WERI-Rb-1 (cell line): Measurements from ENCODE around the gene PRRT4.

Experiments used
- DNase-seq: peaks from one replicate; pipeline ENCODE4 v3.0.0-alpha.2; 2020
- H3K27ac ChIP-seq: fragments of 250-450 bp; sonication (Bioruptor Pico); 2 replicates; pipeline ENCODE4 v1.5.1; 2020; ENCODE audit warnings: mild to moderate bottlenecking, moderate library complexity
- H3K27me3 ChIP-seq: fragments of 250-450 bp; sonication (Bioruptor Pico); 2 replicates; pipeline ENCODE4 v1.5.1; 2021; ENCODE audit warnings: mild to moderate bottlenecking, low read depth, moderate library complexity; ENCODE audit not compliant: insufficient read depth, severe bottlenecking
- H3K36me3 ChIP-seq: fragments of 250-450 bp; sonication (Bioruptor Pico); 2 replicates; pipeline ENCODE4 v1.5.1; 2020; ENCODE audit warnings: mild to moderate bottlenecking, moderate library complexity
- H3K4me3 ChIP-seq: 2 replicates; pipeline ENCODE4 v1.5.1; 2011; ENCODE audit warnings: low read depth, mild to moderate bottlenecking, control low read depth, low read length
- H3K9me3 ChIP-seq: fragments of 250-450 bp; sonication (Bioruptor Pico); 2 replicates; pipeline ENCODE4 v1.5.1; 2021; ENCODE audit warnings: mild to moderate bottlenecking, moderate library complexity; ENCODE audit not compliant: severe bottlenecking
- CTCF ChIP-seq: IDR thresholded peaks from 2 replicates; pipeline ENCODE4 v1.5.1; 2011; ENCODE audit warnings: low read depth, mild to moderate bottlenecking, control low read depth, inconsistent platforms, low read length

Gene PRRT4

GRCh38 chr7:128323459-128324367 lies 37.8 kb downstream of the PRRT4 start:
- Histone ChIP-seq H3K36me3 (peaks cover 66% of the 10 kb centered on the region), H3K27ac (no peak overlapping the region), H3K27me3 (no peaks in the 10 kb centered on the region), H3K4me3 (no peak overlapping the region), H3K9me3 (no peaks in the 10 kb centered on the region)
- no peak for DNase-seq
- TF ChIP-seq CTCF = no peak

GRCh38 chr7:128323040-128323439 lies 38.5 kb downstream of the PRRT4 start:
- no peaks in the 10 kb centered on the region for H3K9me3 ChIP-seq
- no peak for DNase-seq
- no peaks in the 10 kb centered on the region for H3K27me3 ChIP-seq
- H3K36me3 ChIP-seq = peaks cover 70% of the 10 kb centered on the region
- TF ChIP-seq CTCF = no peak
- no peak overlapping the region for H3K4me3 ChIP-seq
- H3K27ac ChIP-seq = no peak overlapping the region

GRCh38 chr7:128322040-128322643 lies 39.3 kb downstream of the PRRT4 start:
- peak; percentile 27 for DNase-seq
- no peaks in the 10 kb centered on the region for H3K27me3 ChIP-seq
- no peak overlapping the region for H3K27ac ChIP-seq
- H3K4me3 ChIP-seq = no peak overlapping the region
- TF ChIP-seq CTCF = peak; percentile 45; the same call in 1 of the 2 replicates
- peaks cover 72% of the 10 kb centered on the region for H3K36me3 ChIP-seq
- H3K9me3 ChIP-seq = no peaks in the 10 kb centered on the region

- no peaks in the 10 kb centered on the region for H3K9me3 ChIP-seq
- H3K36me3 ChIP-seq = peaks cover 79% of the 10 kb centered on the region
- no peak overlapping the region for H3K27ac ChIP-seq
- H3K4me3 ChIP-seq = no peak overlapping the region
- no peaks in the 10 kb centered on the region for H3K27me3 ChIP-seq
- DNase-seq = no peak
- TF ChIP-seq CTCF = no peak
Measured at GRCh38 chr7:128321044-128321422, 40.5 kb downstream of the PRRT4 start.

GRCh38 chr7:128318691-128319090 lies 42.8 kb downstream of the PRRT4 start:
- Histone ChIP-seq H3K4me3 (no peak overlapping the region), H3K9me3 (no peaks in the 10 kb centered on the region), H3K27ac (no peak overlapping the region), H3K36me3 (peaks cover 89% of the 10 kb centered on the region), H3K27me3 (no peaks in the 10 kb centered on the region)
- TF ChIP-seq CTCF = no peak
- no peak for DNase-seq
